Measurements from ENCODE around the gene TSC22D3.

DNA sequence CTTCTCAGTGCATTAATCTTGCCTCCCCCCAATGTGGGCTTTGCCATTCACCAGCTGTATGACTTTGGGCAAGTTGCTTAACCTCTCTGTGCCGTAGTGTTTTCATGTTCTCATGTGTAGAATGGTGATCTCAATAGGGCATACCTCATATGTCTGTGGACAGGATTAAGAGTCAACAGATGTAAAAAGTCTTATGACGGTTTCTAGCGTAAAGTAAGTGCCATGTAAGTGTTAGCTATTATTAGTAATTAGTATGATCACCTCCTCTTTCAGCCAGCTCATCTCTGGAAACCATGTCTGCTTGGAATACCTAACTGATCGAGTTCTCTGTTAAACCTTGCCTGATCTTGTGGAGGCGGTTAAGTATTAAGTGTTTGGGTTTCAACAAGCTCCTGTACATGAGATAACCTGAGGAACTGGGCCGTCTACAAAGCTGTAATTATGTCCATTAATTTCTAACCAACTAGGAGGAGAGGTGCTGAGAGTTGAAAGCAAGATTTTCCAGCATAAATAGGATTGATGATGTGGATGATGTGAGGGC lies 66.3 kb downstream of the TSC22D3 start:
- TF ChIP-seq CTCF (conservative IDR thresholded peaks at IDR 0.05 in 1 of 2, IDR thresholded peaks at IDR 0.05 in 1 of 2; ENCODE audit: extremely low read depth in 1 of 2, insufficient read depth in 1 of 2, low read depth in 1 of 2, low read length in 2 of 2) = no peak
- TF ChIP-seq EZH2 (IDR thresholded peaks at IDR 0.05; ENCODE audit: borderline replicate concordance, low read length) = no peak
